ENCODE measurements around the gene SUCLG2. TPM values are rescaled to one million over a fixed set of nuclear protein-coding genes. Genes with fewer than 3 reads are reported as not detected.

Gene SUCLG2
- total RNA-seq, 1 donor from 2014 or later = 29.5 TPM

- DNase-seq (ENCODE audit: extremely low spot score in 2 of 2) = no peak
- no peaks in the 10 kb centered on the region for H3K27me3 ChIP-seq
- no peak for TF ChIP-seq CTCF (IDR thresholded peaks at IDR 0.05)
- no peak for TF ChIP-seq POLR2A (IDR thresholded peaks at IDR 0.05)
- no peak for TF ChIP-seq POLR2AphosphoS5 (IDR thresholded peaks at IDR 0.05; ENCODE audit: insufficient read depth in 1 of 2, low read depth in 1 of 2)
- H3K9me3 ChIP-seq = no peaks in the 10 kb centered on the region
- intact Hi-C loops (cut with DNase I) = no loop called here
- H3K36me3 ChIP-seq = no peaks in the 10 kb centered on the region
- H3K27ac ChIP-seq = no peak overlapping the region
- no peak overlapping the region for H3K4me3 ChIP-seq
- H3K4me1 ChIP-seq = no peaks in the 10 kb centered on the region
Measured at GRCh38 chr3:67335813-67336212, 318.6 kb downstream of the SUCLG2 start.

GRCh38 chr3:67334588-67334987, 319.8 kb downstream of the SUCLG2 start:
- H3K4me3 ChIP-seq = no peak overlapping the region
- H3K4me1 ChIP-seq = no peaks in the 10 kb centered on the region
- no peaks in the 10 kb centered on the region for H3K9me3 ChIP-seq
- no peaks in the 10 kb centered on the region for H3K27me3 ChIP-seq
- intact Hi-C loops (cut with DNase I) = no loop called here
- H3K27ac ChIP-seq = no peak overlapping the region
- H3K36me3 ChIP-seq = no peaks in the 10 kb centered on the region
- TF ChIP-seq POLR2AphosphoS5 (IDR thresholded peaks at IDR 0.05; ENCODE audit: insufficient read depth in 1 of 2, low read depth in 1 of 2) = no peak
- TF ChIP-seq POLR2A (IDR thresholded peaks at IDR 0.05) = no peak
- no peak for DNase-seq (ENCODE audit: extremely low spot score in 2 of 2)

DNA sequence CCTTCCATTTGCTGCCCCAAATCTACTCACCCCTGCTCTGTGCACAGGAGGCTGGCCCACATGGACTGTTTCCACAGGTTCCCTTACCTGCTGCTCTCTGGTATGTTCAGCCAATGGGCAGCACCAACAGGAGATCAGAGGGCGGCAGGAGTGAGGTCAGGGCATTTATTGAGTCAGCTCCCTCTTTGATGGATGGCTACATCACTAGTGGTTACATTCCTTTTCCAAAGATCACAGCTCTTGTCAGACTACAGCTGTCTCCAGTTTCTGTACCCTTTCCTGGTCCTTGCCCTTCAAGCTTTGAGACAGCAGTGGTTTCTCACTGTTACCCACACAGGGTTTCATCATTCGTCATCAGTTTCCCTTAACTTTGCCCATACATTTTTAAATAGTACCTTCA, 325.1 kb downstream of the SUCLG2 start:
- Histone ChIP-seq H3K27me3 (no peaks in the 10 kb centered on the region), H3K27ac (no peak overlapping the region), H3K4me3 (no peak overlapping the region), H3K36me3 (no peaks in the 10 kb centered on the region), H3K9me3 (no peaks in the 10 kb centered on the region), H3K4me1 (no peaks in the 10 kb centered on the region)
- no peak for DNase-seq (ENCODE audit: extremely low spot score in 2 of 2)
- no peak for TF ChIP-seq POLR2A (IDR thresholded peaks at IDR 0.05)
- no peak for TF ChIP-seq CTCF (IDR thresholded peaks at IDR 0.05)
- TF ChIP-seq POLR2AphosphoS5 (IDR thresholded peaks at IDR 0.05; ENCODE audit: insufficient read depth in 1 of 2, low read depth in 1 of 2) = no peak
- intact Hi-C loops (cut with DNase I) = no loop called here

DNA sequence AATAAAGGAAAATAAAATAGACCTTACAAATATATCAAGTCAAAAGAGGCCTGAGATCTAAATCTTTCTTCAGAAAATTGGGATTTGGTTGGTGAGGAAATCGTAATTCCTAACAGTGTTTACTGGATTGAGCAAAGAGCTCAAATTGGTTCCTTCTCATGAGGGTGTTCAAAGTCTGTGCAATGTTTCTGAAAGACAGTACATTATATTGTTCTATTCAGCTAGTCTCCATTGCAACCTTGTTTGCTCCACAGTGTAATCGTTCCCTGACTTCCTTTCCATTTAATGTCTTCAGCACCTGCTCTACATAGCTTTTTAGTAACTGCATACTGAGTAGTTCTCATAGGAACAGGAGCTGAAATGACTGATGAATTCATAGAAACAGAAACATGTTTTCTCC, 326.8 kb downstream of the SUCLG2 start:
- Histone ChIP-seq H3K9me3 (no peaks in the 10 kb centered on the region), H3K4me1 (no peaks in the 10 kb centered on the region)

DNA sequence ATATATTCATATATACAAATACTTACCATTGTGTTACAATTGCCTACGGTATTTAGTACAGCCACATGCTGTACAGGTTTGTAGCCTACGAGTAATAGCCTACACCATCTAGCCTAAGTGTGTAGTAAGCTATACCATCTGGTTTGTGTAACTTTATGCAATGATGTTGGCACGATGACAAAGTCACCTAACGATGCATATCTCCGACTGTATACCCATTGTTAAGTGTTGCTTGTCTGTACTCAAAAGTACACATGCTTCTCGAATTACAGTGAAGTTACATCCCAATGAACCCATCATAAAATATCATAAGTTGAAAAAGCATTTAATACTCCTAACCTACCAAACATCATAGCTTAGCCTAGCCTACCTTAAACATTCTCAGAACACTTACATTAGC, 329.2 kb downstream of the SUCLG2 start:
- TF ChIP-seq CTCF (IDR thresholded peaks at IDR 0.05) (no peak), POLR2A (IDR thresholded peaks at IDR 0.05) (no peak), POLR2AphosphoS5 (IDR thresholded peaks at IDR 0.05; ENCODE audit: insufficient read depth in 1 of 2, low read depth in 1 of 2) (no peak)
- H3K27ac ChIP-seq = no peak overlapping the region
- no peak for DNase-seq (ENCODE audit: extremely low spot score in 2 of 2)
- no peaks in the 10 kb centered on the region for H3K9me3 ChIP-seq
- intact Hi-C loops (cut with DNase I) = no loop called here
- H3K4me3 ChIP-seq = no peak overlapping the region
- H3K36me3 ChIP-seq = no peaks in the 10 kb centered on the region
- H3K4me1 ChIP-seq = no peaks in the 10 kb centered on the region
- H3K27me3 ChIP-seq = no peaks in the 10 kb centered on the region

More for the DNA sequence above, 326.8 kb downstream of the SUCLG2 start:
- H3K27ac ChIP-seq = no peak overlapping the region
- no peak overlapping the region for H3K4me3 ChIP-seq
- no peaks in the 10 kb centered on the region for H3K36me3 ChIP-seq
- no peak for DNase-seq (ENCODE audit: extremely low spot score in 2 of 2)
- TF ChIP-seq POLR2A (IDR thresholded peaks at IDR 0.05) (no peak), CTCF (IDR thresholded peaks at IDR 0.05) (no peak), POLR2AphosphoS5 (IDR thresholded peaks at IDR 0.05; ENCODE audit: insufficient read depth in 1 of 2, low read depth in 1 of 2) (no peak)
- H3K27me3 ChIP-seq = no peaks in the 10 kb centered on the region
- intact Hi-C loops (cut with DNase I) = no loop called here
